GM12891 (cell line): ENCODE results near the gene RNF17.

Experiments
- POLR2AphosphoS5 ChIP-seq: IDR thresholded peaks from 2 replicates; pipeline ENCODE4 v1.6.1; 2011; ENCODE audit warnings: low read depth, low read length, control low read depth
- TAF1 ChIP-seq: IDR thresholded peaks from 2 replicates; pipeline ENCODE4 v1.6.1; 2011; ENCODE audit warnings: low read depth, low read length, control low read depth

DNA sequence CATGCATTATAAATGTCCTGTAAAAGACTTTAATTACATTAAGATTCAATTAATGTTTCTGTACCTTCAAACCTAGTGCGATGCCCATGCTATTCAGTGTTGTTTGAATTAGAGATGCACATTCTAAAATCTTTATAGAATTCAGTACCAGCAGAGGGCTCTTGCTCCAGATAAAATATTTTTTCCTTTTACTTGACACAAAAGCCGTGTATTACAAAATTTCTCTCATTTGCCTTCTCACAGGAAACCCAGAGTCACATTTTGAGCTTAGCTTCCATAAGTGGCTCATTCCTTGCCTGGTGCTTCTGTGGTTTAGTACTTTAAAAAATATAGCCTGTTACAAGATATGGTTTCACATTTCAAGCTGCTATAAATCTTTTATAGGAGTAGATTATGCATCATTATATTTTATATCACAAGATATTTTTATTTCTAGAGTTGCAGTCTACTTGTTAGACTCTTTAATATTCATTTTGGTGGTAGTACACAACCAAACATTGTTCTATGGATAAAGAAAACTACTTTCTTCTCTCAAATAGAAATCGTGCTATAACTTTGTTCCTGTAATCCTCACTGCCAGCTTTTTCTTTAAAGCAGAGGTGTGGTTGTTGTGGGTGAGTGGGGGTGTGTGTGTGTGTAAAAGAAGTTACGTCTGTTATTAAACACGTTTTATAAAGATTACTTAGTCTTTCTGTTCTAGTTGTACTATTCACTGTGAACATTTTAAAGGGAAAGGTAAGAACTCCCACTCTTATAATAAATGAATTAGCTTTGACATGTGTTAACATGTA lies 101.4 kb downstream of the RNF17 start:
- TF ChIP-seq TAF1 (no peak), POLR2AphosphoS5 (no peak)
